Fibroblast of the aortic adventitia (primary cell): ENCODE data around the gene FARP1. TPM values are rescaled to one million over a fixed set of nuclear protein-coding genes. Genes with fewer than 3 reads are reported as not detected.
A peak's percentile ranks its signal among the peaks of the same experiment; 100 is the strongest.

Experiments
- DNase-seq: peaks from one replicate; pipeline ENCODE4 v3.0.0-alpha.2; 2010; ENCODE audit warnings: low read depth
- H3K4me3 ChIP-seq: 2 replicates; pipeline ENCODE4 v1.5.1; 2011; ENCODE audit warnings: low read depth, mild to moderate bottlenecking, control low read depth, low read length, moderate library complexity
- CTCF ChIP-seq: IDR thresholded peaks from 2 replicates; pipeline ENCODE4 v1.5.1; 2011; ENCODE audit warnings: mild to moderate bottlenecking, low read length, control low read depth, inconsistent platforms; ENCODE audit not compliant: insufficient read depth
- total RNA-seq: library from RNA; depleted of rRNA; stranded (reverse); fragments of >200 nt; gene quantifications from 2 replicates; pipeline ENCODE4 v1.2.3, GENCODE V29; 2012; ENCODE audit warnings: low replicate concordance

FARP1 gene
- total RNA-seq, 1 donor = 16.2 TPM

- no peak for DNase-seq
- H3K4me3 ChIP-seq = no peak overlapping the region
- TF ChIP-seq CTCF = no peak
Measured at GRCh38 chr13:98298599-98298998, 155.7 kb downstream of the FARP1 start.

- DNase-seq = no peak
- no peak for TF ChIP-seq CTCF
- no peak overlapping the region for H3K4me3 ChIP-seq
Measured at GRCh38 chr13:98299235-98299965, 156.5 kb downstream of the FARP1 start.

- TF ChIP-seq CTCF = no peak
- peak; percentile 68 for DNase-seq
- no peak overlapping the region for H3K4me3 ChIP-seq
Measured at GRCh38 chr13:98299966-98300350, 157.1 kb downstream of the FARP1 start.

GRCh38 chr13:98300956-98301641 lies 158.2 kb downstream of the FARP1 start:
- DNase-seq = peak; percentile 28
- TF ChIP-seq CTCF = no peak

GRCh38 chr13:98301721-98302120 lies 158.8 kb downstream of the FARP1 start:
- TF ChIP-seq CTCF = no peak
- no peak overlapping the region for H3K4me3 ChIP-seq
- no peak for DNase-seq

More at GRCh38 chr13:98300956-98301641, 158.2 kb downstream of the FARP1 start:
- H3K4me3 ChIP-seq = no peak overlapping the region

GRCh38 chr13:98303858-98304257 lies 161.0 kb downstream of the FARP1 start:
- no peak for TF ChIP-seq CTCF
- DNase-seq = no peak
- H3K4me3 ChIP-seq = no peak overlapping the region
